IPS-20b (cell line): ENCODE measurements around the gene MROH9.
"Not testable (repeated sequence)": the region's sequence is repeated elsewhere in the genome, so short reads cannot be mapped to it uniquely, and the experiment has no call there.

ENCODE experiments used
- H3K27ac ChIP-seq: one replicate; pipeline ENCODE4 v1.5.1; 2013; ENCODE audit warnings: low read length
- H3K27me3 ChIP-seq: 2 replicates; pipeline ENCODE4 v1.6.1; 2013; ENCODE audit warnings: mild to moderate bottlenecking, low read length, inconsistent platforms; ENCODE audit not compliant: insufficient read depth
- H3K36me3 ChIP-seq: 2 replicates; pipeline ENCODE4 v1.6.1; 2013; ENCODE audit warnings: low read depth, mild to moderate bottlenecking, inconsistent platforms, low read length, moderate library complexity; ENCODE audit not compliant: insufficient read depth
- H3K4me1 ChIP-seq: 2 replicates; pipeline ENCODE4 v1.6.1; 2013; ENCODE audit warnings: mild to moderate bottlenecking, control low read depth, inconsistent platforms, low read length, moderate library complexity; ENCODE audit not compliant: insufficient read depth
- H3K4me3 ChIP-seq: 2 replicates; pipeline ENCODE4 v1.5.1; 2013; ENCODE audit warnings: mild to moderate bottlenecking, low read length, inconsistent platforms
- H3K9ac ChIP-seq: 2 replicates; pipeline ENCODE4 v1.6.1; 2013; ENCODE audit warnings: low read depth, mild to moderate bottlenecking, inconsistent platforms, low read length, moderate library complexity
- H3K9me3 ChIP-seq: 2 replicates; pipeline ENCODE4 v1.6.1; 2013; ENCODE audit warnings: mild to moderate bottlenecking, low read depth, low read length, inconsistent platforms; ENCODE audit not compliant: insufficient read depth

The MROH9 gene

GRCh38 chr1:170929412-170929834, 5.9 kb upstream of the MROH9 start:
- Histone ChIP-seq H3K9me3 (no peaks in the 10 kb centered on the region), H3K27me3 (no peaks in the 10 kb centered on the region), H3K9ac (no peak overlapping the region), H3K27ac (no peak overlapping the region), H3K36me3 (no peaks in the 10 kb centered on the region), H3K4me3 (no peak overlapping the region), H3K4me1 (peaks cover 7% of the 10 kb centered on the region; the same call in 1 of the 2 replicates)

DNA sequence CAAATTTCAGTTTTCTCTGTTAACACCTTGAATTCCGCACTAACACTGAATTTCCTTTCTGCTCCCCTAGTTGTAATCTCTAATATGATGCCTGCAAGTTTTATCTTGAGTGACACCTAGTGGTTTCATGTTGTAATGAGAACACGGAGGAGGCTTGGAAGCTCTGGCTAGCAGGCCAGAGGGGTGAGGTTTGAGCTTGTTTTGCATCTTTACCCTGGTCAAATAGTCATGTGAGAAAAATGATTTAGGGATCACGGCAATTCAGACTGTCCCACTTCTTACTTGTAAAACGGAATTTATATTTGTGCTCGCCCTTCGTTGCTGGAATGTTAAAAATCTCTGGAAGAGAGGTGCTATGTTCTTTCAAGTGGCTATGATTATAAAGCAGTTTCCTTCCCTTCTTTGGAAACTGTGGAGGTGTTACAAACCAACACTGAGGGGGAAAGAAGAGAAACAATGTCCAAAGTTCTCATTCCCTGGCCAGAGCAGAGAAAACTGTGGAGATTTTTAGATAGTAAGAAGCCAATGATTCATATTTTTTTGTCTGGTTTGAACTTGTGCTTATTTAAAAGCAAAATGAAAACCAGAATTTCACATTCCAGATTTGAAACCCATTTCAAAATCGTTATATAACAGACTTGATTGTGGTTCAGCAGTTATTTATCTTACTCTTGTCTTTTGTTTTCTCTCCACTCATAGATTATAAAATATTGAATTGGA, 5.3 kb upstream of the MROH9 start:
- Histone ChIP-seq H3K9me3 (no peaks in the 10 kb centered on the region), H3K27me3 (no peaks in the 10 kb centered on the region), H3K36me3 (no peaks in the 10 kb centered on the region), H3K4me1 (peaks cover 7% of the 10 kb centered on the region; the same call in 1 of the 2 replicates), H3K9ac (no peak overlapping the region), H3K27ac (no peak overlapping the region), H3K4me3 (no peak overlapping the region)

GRCh38 chr1:170931650-170932049, 3.7 kb upstream of the MROH9 start:
- Histone ChIP-seq H3K27ac (no peak overlapping the region), H3K9ac (no peak overlapping the region), H3K4me1 (peaks cover 7% of the 10 kb centered on the region; the same call in 1 of the 2 replicates), H3K27me3 (no peaks in the 10 kb centered on the region), H3K9me3 (no peaks in the 10 kb centered on the region), H3K4me3 (no peak overlapping the region), H3K36me3 (no peaks in the 10 kb centered on the region)

- Histone ChIP-seq H3K36me3 (no peaks in the 10 kb centered on the region), H3K27me3 (no peaks in the 10 kb centered on the region), H3K4me3 (no peak overlapping the region), H3K9me3 (no peaks in the 10 kb centered on the region), H3K9ac (no peak overlapping the region), H3K27ac (no peak overlapping the region), H3K4me1 (peaks cover 7% of the 10 kb centered on the region; the same call in 1 of the 2 replicates)
These were observed 3.1 kb upstream of the MROH9 start for GRCh38 chr1:170932236-170932635.

GRCh38 chr1:170938281-170938680, 2.9 kb downstream of the MROH9 start:
- H3K36me3 ChIP-seq = no peaks in the 10 kb centered on the region
- 0 out of 2 replicates have a peak, but pooled peaks cover 4% of the 10 kb centered on the region for H3K9me3 ChIP-seq

DNA sequence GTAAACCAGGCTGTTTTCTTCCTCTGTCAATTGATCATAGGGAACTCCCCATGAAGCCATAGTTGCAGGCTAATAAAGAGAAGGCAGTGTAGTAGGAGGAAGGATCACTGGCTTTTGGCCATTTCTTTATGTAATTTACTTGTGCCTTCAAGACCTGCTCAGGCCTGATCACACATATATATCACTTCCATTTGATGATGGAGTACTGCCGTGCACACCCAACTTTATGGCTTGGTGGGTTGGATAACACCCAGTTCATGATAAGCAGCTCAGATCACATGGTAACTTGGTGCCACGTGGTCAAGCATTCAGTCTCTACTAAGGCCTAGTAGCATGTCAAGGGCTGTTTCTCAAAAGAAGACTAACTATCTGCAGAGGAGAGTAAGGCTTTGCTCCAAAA, 4.1 kb downstream of the MROH9 start:
- Histone ChIP-seq H3K27me3 (no peaks in the 10 kb centered on the region), H3K4me1 (no peaks in the 10 kb centered on the region), H3K4me3 (no peak overlapping the region), H3K9ac (no peak overlapping the region), H3K36me3 (no peaks in the 10 kb centered on the region), H3K9me3 (0 out of 2 replicates have a peak, but pooled peaks cover 4% of the 10 kb centered on the region), H3K27ac (no peak overlapping the region)

More at GRCh38 chr1:170938281-170938680, 2.9 kb downstream of the MROH9 start:
- H3K9ac ChIP-seq = no peak overlapping the region
- H3K27me3 ChIP-seq = no peaks in the 10 kb centered on the region
- no peak overlapping the region for H3K4me3 ChIP-seq
- H3K27ac ChIP-seq = no peak overlapping the region
- no peaks in the 10 kb centered on the region for H3K4me1 ChIP-seq

DNA sequence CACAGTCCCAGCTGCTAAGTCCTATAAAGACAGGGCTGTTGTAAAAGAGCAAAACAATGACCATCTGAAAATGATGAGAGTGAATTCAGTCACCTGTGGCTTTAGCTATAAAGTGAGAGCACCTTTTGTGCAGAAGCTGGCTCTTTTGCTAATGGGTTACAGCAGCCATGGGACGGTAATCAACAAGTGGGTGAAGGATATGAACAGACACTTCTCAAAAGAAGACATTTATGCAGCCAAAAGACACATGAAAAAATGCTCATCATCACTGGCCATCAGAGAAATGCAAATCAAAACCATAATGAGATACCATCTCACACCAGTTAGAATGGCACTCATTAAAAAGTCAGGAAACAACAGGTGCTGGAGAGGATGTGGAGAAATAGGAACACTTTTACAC, 16.4 kb downstream of the MROH9 start:
- not testable (repeated sequence) for H3K9ac ChIP-seq, H3K4me1 ChIP-seq, H3K36me3 ChIP-seq, H3K27ac ChIP-seq, H3K27me3 ChIP-seq, H3K4me3 ChIP-seq, H3K9me3 ChIP-seq

GRCh38 chr1:170959385-170959784, 24.1 kb downstream of the MROH9 start:
- Histone ChIP-seq H3K27me3 (no peaks in the 10 kb centered on the region), H3K27ac (no peak overlapping the region), H3K9ac (no peak overlapping the region), H3K9me3 (no peaks in the 10 kb centered on the region), H3K4me3 (no peak overlapping the region), H3K4me1 (no peaks in the 10 kb centered on the region), H3K36me3 (no peaks in the 10 kb centered on the region)

DNA sequence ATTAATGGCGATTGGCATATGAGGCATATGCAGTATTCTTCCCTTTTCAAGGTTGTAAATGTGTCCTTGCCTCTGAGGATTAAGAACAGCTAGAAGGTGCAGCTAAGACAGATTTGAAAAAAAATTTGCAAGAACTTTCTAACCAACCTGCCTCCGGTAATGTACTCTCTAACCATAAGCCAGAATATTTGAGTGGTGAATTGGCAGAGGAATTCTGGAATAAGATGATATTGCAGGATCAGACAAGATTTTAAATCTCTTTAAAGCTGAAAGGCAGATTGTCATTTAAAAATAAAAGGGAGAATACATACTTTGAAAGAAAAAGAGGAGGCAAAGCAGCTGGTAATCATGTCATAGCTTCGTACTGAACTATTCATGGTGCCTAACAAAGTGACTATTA, 29.2 kb downstream of the MROH9 start:
- Histone ChIP-seq H3K9me3 (no peaks in the 10 kb centered on the region), H3K36me3 (no peaks in the 10 kb centered on the region), H3K9ac (no peak overlapping the region), H3K27ac (no peak overlapping the region), H3K27me3 (no peaks in the 10 kb centered on the region), H3K4me3 (no peak overlapping the region), H3K4me1 (no peaks in the 10 kb centered on the region)

DNA sequence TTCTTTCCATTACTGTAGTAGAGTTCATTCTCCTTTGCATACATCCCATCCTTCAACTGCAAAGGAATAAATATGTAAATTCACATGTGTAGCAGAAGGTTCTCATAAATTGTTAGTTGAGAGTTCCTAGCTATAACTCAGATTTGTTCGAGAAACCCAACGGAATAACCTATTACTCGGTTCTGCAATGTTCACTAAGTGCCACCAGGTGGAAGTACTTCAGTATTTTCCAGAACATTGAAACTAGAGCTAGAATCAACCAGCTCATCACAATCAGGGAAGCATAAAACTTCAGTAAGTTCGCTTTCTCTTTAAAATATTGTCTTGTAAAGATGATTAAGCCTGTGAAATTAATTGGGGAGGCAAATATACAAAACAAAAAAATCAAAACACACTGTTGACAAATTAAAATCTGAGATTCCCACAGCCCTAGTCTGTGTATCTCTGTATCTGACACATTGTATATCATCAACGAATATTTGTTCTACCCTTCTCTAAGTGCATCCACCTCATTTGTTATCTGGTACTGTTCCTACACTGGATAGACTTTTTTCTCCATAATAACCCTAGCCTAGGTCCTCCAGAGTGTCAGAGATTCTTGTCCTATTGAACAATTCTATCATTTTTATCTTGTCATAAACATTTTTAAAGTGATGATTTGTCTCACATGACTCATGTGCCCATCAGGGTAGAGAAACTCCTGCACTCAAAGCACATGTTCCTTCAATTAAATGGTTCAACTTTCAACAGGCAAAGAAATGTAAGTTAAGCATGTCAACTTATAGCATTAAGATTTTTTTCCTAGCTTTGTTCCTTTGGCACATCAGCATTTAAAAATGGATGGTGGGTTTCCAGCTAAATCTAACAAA, 31.9 kb downstream of the MROH9 start:
- Histone ChIP-seq H3K27ac (no peak overlapping the region), H3K36me3 (no peaks in the 10 kb centered on the region), H3K4me3 (no peak overlapping the region), H3K4me1 (no peaks in the 10 kb centered on the region), H3K9me3 (no peaks in the 10 kb centered on the region), H3K9ac (no peak overlapping the region), H3K27me3 (no peaks in the 10 kb centered on the region)

GRCh38 chr1:170970256-170970655, 34.9 kb downstream of the MROH9 start:
- H3K27ac ChIP-seq = no peak overlapping the region
- H3K9me3 ChIP-seq = no peaks in the 10 kb centered on the region
- H3K9ac ChIP-seq = no peak overlapping the region
- H3K27me3 ChIP-seq = no peaks in the 10 kb centered on the region
- H3K36me3 ChIP-seq = no peaks in the 10 kb centered on the region
- no peak overlapping the region for H3K4me3 ChIP-seq
- no peaks in the 10 kb centered on the region for H3K4me1 ChIP-seq
